GM18507 (cell line): ENCODE measurements around the gene PDE9A.

Source experiments
- DNase-seq: peaks from one replicate; pipeline ENCODE4 v3.0.0; 2011; ENCODE audit warnings: low read depth; ENCODE audit not compliant: insufficient read length; ENCODE audit errors: extremely low spot score
- FAIRE-seq: peaks from 2 replicates; lab custom pipeline; 2011; peaks lifted over from hg19 to GRCh38; lab: Jason Lieb, UNC

Gene PDE9A

DNA sequence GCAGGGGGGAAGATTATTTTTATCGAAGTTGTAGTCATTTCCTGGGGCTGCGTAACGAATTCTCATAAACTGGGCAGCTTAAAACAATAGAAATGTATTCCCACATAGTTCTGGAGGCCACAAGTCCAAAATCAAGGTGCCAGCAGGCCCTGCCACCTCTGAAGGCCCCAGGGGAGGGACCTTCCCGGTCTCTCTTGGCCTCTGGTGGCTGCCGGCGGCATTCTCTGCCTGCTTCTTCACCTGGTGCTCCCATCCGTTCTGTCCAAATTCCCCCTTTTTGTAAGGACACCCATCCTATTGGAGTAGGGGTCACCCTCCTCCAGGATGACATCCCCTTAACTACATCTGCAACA lies 92.8 kb downstream of the PDE9A start:
- no peak for FAIRE-seq
- no peak for DNase-seq

DNA sequence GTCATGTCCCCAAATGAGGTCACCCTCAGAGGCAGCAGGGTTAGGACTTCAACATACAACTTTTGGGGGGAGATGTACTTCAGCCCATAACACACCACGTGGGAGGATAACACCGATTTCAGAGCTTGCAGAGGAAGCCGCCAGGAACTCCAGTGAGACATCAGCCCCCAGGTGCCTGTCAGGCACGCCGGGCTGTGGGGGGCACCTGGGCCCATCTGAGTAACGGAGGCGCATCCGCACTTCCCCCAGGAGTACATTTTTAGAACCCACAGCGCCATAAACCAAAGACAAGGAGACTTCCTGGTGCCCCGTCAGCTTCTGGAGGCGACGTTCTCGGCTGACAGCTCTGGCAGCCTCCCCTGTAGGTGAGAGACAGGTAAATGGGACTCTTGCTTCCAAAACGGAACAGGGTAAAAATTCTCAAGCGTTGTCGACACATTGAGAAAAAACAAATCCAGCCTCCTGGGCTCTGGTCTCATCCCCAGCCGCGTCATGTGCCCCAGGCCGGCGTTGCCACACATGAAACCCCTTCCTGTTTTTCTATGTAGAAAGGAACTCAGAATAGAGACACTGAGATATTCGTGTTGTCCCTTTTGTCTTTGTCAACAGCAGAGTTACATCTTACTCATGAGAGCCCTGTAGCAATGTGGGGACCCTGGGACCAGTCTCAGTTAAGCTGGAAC lies 93.3 kb downstream of the PDE9A start:
- no peak for FAIRE-seq
- no peak for DNase-seq

DNA sequence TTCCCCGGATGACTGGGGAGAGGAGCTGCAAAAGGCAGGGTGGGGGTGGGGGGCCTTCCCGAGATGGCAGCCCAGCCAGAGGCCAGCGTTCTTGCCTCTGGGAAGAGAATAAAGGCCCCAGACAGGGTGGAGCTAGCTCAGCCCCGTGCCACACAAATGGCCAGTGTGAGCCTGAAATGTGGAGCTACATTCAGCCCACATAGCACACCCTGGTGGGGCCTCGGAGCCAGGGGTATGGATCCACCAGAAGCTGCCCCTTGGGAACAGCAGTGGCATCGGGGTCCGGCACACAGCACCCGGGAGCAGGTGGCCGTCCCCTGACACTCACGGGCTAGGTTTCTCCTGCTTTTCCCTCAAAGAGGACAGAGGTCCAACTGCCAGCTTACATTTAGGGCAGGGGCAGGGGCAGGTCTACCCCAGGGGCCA lies 93.9 kb downstream of the PDE9A start:
- FAIRE-seq = no peak
- no peak for DNase-seq

DNA sequence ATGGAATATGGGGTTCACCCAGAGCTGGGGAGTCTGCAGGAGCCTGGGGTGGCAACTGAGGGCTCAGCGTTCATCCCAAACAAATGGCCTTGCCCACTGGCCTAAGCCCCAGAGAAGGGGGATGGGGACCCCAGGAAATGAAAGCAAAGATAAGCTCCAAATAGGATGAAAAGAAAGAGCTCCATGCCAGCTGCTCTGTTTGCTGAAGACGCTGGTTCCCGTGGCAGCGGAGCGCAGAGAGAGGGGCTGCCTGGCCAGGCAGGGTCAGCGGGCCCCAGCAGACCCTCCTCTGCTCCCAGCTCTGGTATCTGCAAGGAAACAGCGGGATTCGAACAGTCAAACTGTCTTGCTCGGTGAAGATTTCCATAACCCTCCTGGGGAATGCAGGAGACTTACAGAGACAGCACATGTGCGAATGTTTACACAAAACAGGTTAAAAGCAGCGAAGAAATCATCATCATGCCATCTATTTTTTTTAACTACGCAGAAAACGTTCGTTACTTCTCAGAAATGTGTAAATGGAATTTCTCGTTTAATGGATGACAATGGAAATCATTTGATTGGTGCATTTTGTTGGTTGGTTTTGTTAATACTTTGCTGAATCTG lies 94.4 kb downstream of the PDE9A start:
- DNase-seq (no peak), FAIRE-seq (no peak)

DNA sequence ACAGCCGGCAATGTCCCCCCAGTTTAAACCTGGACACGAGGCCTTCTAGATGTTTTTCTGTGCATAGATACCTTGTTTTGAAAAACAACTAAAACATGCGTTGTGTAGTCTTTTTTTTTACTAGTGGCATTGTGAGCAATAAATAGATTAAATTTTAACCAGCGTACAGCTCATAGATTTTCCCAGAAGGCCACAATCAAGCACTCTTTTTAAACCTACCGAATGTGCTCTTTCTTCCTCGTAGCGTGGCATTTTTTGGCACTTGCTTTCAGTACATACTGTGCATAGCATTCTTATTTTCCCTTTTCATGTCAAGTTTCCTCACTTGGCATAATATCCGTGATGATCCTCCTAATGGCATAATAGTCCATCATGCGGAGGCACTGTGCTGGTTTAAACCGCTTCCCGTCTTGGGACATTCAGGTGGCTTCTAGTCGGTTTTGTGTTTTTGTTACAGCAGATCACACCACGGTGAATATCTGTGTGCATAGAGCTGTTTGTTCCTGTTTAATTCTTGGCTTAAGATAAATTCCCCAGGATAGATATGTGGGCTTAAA lies 95.3 kb downstream of the PDE9A start:
- FAIRE-seq = no peak
- DNase-seq = no peak

DNA sequence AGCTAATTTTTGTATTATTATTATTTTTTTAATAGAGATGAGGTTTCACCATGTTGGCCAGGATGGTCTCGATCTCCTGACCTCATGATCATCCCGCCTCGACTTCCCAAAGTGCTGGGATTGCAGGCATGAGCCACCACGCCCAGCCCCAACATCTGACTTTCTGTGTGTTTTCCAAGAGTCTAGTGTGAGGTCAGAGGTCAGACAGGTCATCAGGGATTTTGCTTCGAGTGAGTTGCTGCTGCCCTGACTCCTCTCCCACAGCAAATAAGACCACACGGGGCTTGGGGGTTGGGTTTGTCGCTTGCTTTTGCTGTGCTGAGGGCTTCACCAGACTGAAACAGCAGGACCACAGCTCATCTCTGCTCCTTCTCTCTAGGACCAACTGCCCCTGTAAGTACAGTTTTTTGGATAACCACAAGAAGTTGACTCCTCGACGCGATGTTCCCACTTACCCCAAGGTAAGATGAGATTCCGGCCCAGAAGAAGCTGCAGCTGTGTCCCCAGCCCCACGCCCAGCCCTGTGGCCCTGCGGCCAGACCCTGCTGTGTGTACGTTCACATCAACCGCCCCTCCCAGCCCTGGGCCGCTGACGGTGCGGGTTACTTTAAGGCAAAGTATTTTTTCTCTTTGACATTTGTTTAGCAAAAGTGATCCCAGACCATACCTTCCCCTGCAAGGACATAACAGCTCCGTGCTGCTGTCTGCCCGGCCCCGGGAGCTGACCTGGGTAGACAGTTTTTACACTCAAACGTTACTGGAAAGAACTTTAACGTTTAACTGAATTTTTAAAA lies 97.5 kb downstream of the PDE9A start:
- FAIRE-seq (no peak), DNase-seq (no peak)

DNA sequence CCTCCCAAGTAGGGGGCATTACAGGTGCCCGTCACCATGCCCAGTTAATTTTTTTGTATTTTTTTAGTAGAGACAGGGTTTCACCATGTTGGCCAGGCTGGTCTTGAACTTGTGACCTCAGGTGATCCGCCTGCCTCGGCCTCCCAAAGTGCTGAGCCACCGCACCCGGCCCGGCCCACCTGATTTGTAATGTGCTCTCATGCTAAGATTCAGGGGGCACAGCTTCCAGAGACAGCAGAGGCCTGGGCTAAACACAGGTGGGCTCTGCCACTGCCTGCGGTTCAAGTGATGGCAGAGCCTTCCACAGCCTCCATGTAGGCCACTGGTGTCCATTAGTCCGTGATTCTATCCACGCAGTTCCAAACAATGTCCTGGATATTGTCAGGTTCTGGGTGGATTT lies 98.4 kb downstream of the PDE9A start:
- FAIRE-seq (no peak), DNase-seq (no peak)

DNA sequence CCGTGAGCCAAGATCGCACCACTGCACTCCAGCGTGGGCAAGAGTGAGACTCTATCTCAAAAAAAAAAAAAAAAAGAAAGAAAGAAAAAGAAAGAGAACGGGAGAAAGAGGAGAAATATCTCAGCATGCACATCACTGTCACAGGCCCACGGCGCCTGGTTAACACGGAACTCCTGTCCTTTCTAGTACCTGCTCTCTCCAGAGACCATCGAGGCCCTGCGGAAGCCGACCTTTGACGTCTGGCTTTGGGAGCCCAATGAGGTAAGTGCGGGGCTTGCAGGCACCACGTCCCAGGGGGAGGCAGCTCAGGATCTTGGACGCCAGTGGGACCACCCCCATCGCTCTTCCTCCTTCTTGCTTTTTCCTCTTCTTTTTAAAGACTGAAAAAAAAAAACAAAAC lies 100.4 kb downstream of the PDE9A start:
- DNase-seq (no peak), FAIRE-seq (no peak)

DNA sequence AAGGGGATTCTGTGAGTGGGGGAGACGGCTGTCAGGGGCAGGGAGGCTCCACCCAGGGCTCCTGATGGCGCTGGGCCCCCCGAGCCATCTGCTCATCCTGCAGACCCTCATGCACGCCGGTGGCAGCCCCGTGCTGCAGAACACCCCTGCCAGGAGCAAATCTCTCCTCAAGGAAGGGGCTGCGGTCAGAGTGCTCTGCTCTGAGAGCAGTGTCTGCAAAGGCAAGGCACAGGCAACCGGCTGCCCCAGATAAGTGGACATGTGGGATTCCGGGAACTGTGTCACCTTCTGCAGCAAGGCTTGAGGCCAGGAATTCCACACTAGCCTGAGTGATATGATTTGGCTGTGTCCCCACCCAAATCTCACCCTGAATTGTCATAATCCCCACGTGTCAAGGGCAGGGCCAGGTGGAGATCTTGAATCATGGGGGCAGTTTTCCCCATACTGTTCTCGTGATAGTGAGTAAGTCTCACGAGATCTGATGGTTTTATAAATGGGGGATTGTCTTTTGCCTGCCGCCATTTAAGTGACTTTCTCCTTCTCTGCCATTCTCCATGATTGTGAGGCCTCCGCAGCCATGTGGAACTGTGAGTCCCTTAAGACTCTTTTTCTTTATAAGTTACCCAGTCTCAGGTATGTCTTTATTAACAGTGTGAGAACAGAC lies 101.0 kb downstream of the PDE9A start:
- DNase-seq (no peak), FAIRE-seq (no peak)

DNA sequence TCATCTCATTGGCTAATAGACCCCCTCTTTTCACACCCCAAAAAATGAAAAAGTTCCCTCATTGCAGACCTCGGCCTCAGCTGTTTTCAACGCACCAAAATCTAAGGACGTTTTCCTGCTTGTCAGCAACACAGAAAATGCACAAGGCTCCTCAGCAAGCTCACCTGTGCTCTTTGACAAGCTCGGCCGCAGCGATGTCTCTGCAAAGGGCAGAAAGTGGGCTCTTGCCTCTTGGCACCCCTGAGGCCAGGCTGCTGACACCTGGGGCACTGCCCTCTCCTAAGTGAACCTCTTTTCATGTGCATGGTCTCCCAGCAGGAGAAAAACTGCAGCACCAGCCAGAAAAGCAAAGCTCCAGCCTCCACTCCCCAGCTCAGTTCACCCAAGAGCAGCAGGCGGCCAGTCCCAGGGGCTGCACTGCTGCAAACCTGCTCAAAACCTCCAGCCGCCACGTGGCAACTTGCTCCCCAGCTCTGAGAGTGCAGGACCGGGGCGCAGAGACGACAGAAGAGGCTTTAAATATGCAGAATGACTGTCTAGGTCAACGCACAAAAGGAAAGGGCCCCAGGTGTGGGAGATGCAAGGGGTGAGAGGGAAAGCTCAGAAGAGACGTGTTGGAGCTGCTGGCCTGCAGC lies 101.7 kb downstream of the PDE9A start:
- DNase-seq = no peak
- FAIRE-seq = no peak

DNA sequence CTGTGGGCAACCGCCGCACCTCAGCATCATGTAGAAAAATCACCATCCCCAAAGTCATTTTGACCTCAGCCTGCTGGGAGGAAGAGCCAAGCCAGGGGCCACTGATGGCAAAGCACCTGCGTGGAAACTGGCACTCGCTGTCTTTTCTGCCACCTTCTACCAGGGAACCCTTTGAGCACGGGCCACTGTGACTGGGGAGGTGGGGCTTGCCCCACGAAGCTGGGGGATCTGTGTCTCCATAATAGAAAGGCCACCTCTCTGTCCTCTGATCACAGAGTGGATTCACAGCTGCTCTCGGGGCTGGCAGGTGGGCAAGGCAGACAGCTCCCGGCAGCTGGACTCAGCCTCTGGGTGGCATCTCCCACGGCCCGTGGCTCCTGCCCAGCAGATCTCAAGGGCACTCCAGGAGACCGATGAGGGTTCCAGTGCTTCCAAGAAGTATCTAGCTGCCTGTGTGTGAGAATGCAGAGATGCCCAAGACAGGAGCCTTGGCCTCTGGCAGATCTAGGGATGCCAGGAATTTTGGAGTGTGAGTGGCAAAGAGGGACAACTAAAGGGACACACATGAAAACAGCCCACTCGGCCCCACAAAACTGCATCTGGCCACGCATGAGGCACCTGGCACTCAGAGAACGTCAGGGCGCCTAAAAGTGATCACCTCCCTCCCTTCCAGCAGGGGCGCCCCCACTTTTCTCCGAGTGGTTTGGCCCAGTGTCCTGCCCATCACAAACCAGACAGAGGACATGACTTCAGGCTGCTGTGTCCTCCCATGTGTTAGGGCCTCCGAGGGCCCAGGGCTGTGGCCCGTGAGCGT lies 102.6 kb downstream of the PDE9A start:
- DNase-seq = no peak
- FAIRE-seq = no peak

DNA sequence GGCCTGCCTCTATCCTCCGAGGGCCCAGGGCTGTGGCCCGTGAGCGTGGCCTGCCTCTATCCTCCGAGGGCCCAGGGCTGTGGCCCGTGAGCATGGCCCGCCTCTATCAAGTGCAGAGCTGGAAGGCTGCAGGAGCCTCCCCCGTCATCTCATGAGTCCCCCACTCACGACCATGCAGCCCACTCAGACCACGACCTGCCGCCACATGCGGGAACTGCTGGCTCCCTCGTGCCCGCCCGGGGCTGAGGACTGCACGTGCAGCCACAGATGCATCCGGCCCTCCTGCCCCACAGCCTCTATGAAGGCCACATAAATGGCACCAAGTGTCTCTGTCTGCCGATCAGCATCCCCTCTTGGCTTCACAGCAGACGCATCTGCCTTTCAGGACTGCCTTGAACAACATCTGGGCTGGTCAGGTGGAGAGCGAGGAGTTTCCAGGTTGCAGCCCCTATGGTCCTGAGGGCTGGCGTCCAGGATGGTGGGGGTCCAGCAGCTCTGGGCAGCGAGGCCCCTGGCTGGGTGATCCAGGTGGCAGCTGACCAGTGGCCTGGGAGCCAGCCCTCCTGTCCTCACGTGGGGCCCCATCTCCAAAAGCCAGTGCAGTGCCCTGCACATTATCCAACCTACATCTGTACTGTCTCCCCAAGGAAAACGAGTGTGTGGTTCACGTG lies 103.3 kb downstream of the PDE9A start:
- DNase-seq (no peak), FAIRE-seq (no peak)

DNA sequence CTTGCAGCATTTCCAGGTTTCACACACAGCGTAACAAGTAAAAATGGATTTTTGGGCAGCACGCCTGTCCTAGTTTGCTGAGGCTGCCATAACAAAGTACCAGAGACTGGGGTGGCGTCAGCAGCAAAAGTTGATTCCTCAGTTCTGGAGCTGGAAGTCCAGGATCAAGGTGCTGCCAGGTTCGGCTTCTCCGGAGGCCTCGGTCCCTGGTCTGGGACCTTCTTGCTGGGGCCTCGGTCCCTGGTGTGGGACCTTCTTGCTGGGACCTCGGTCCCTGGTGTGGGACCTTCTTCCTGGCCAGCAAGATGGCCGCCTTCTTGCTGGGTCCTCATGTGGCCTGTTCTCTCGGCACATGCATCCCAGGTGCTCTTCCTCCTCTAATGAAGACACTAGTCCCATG lies 104.0 kb downstream of the PDE9A start:
- FAIRE-seq = no peak
- DNase-seq = no peak

DNA sequence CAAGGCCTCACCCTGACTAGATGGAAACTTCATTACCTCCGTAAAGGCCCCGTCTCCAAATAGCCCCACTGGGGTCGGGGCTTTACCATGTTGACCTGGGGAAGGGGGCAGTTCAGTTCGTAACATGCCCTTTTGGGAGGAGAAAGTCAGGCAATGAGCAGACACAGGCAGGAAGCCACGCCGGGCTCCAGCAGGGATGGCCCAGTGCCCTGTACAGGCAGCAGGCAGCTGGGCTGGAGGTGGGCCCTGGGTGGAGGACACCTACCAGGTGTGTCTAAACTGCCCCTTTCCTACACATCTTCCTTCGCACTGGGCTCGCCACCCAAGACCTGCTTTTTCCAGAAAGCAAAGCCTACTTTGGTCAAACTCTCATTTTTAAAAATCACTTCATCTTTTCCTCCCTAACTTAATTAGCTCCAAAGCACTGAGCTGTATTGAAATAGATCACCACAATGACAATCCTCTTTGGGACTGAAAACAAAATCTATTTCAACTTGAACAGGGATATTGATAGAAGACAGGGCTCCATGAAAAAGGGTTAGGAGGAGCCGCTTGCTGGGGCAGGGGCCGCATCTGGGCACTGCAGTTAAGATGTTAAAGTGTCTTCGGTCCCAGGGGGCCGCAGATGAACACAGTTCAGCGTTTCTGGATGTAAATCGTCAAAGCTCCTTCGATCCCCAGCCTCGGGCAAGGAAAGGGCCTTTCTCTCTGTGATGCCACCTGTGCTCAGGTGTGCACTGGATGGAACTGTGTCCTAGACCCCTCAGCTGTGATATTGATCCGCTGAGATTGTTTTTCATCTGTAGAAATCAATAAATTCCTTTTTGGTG lies 104.6 kb downstream of the PDE9A start:
- FAIRE-seq (no peak), DNase-seq (no peak)

DNA sequence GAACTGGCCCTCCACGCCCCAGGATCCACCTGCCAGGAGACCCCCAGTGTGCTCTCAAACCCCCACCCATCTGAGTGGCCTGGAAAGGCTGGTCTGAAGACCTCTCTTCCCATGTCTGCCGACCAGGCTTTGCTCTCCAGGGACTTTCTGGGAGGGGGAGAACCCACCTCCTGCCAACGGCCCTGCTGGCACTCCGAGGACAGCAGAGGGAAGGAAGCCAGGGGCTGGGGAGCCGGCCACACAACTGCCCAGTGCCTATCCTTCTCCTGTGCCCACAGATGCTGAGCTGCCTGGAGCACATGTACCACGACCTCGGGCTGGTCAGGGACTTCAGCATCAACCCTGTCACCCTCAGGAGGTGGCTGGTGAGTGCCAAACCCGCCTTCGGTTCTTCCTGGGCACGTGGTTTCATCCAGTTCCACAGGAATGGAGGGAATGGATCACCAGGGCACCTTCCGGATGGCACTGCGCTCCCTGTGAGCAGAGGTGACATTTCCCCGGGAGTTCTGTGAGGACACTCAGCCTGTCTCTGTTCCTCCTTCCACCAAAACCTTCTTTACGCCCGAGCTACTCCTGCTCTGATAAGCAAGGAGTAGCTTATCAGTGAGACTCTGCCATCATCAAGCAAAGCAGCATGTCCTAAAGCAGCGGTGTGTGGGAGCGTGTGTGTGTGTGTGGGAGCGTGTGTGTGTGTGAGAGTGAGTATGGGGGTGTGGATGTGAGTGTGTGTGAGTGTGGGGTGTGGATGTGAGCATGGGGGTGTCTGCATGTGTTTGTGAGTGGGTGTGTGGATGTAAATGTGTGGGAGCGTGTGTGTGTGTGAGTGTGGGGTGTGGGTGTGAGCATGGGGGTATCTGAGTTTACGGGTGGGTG lies 105.5 kb downstream of the PDE9A start:
- no peak for DNase-seq

DNA sequence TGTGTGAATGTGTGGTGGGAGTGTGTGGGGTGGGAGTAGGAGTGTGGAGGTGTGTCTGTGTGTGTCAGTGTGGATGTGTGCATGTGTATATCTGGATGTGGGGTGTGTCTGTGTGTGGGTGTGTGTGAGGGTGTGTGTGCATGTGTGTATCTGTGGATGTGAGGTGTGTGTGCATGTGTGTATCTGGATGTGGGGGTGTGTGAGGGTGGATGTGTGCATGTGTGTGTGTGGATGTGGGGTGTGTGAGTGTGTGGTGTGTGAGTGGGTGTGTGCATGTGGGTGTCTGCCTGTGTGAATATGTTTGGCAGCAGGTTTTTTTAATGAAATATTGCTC lies 106.1 kb downstream of the PDE9A start:
- FAIRE-seq (no peak), DNase-seq (no peak)

More for the DNA sequence above, 105.5 kb downstream of the PDE9A start:
- FAIRE-seq = no peak
